SHP77 (cell line): Measurements from ENCODE around the gene HSP90B1.

ENCODE experiments used
- DNase-seq, 2 experiments: peaks; one replicate each; lab custom pipeline; 2025; lab: John Stamatoyannopoulos, UW

The HSP90B1 gene

DNA sequence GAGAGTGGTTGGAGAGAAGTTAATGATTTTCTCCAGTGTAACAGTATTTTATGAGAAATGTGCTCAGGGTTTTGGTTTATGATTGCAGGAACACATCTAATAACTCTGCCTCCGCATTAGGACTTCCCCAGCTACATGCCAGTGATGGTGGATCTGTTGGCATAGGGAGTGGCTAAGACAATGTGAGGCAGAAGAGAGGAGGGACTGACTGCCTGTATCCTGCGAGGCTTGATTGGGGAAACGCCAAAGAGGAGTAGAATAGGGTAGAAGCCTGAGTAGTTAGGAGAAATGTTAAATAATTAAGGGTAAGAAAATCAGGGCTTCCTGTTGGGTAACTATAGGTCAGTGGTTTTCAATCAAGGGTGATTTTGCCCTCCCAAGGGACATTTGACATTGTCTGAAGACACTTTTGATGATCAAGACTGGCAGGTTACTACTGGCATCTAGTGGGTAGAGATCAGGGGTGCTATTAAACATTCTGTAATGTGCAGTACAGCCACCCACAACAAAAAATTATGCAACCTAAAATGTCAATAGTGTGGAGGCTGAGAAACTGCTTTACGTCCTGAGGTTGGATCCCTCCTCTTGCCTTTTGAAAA lies 48.3 kb downstream of the HSP90B1 start:
- DNase-seq, result no peak

DNA sequence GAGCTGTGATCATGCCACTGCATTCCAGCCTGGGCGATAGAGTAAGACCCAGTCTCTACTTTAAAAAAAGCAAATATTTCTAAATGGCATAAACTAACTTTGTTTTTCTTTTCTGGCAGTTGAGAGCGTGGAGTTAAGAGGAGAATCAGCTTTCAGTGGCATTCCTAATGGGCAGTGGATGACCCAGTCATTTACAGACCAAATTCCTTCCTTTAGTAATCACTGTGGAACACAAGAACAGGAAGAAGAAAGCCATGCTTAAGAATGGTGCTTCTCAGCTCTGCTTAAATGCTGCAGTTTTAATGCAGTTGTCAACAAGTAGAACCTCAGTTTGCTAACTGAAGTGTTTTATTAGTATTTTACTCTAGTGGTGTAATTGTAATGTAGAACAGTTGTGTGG lies 56.6 kb downstream of the HSP90B1 start:
- no peak for DNase-seq

DNA sequence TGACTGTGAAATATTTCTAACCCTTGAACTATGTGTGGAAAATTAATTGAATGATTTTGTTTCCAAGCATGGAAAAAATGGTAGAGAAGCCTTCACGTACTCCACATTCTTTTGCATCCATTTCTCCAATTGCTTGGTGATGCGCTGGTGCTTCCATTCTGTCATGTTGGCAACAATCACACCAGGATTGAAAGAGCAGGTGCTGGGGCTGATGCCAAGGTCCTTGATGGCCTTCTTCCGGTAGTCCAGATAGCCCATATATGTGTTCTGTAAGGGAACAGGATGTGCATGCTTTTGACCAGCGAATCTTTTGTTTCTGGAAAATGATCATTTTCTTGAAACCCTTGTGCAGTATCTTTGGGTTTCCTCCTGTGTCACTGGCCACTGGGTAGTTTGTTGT lies 64.0 kb downstream of the HSP90B1 start:
- DNase-seq, result peak; percentile 42 to 62

DNA sequence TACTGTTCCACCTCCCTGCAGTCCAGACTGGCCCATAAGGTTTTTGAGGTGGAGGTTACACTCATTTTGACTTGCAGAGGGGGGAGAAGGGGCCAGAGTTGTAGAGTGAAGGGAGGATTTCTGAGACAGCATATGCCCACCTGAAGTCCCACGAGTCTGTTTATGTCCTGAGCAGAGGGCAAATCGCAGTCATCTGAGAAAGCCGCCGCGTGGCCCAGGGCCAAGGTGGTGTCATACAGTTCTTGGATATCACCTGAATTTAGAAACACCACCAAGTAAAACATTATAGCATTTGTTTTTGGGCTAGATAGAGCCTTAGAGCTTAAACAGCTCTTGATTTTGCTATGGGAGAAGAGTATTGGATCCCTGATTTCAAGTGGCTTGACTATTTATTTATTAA lies 66.4 kb downstream of the HSP90B1 start:
- no peak for DNase-seq

DNA sequence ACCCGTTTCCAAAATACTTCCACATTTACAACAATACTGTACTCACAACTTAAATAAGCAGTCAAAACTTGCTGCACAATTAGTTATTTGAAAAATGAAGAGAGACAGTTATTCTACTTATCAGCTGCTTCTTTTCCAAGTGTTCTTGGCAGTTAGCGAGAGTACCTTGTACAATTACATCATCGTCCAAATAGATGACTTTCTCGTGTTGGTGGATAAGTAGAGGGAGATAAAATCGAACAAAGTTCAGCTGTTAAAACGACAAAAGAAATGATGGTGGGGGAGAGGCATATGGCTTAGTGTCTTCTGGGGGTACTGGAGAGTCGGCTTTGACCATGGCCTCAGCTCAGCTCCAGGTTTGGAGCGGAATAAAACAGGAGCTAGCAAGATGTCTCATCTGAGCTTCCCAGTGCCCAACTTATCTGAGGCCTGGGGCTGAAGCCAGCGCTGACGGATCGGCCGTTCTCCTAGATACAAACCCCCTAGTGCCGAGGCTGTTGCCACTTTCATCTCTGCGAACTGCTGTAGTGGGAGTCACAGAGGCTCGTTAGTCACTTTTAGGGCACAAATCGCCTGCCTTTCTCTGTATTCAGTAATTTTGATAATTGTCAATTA lies 67.2 kb downstream of the HSP90B1 start:
- DNase-seq, result no peak
